Fibroblast of lung (primary cell): ENCODE results near the gene MAGI2.

Source experiments
- CTCF ChIP-seq, 2 donors: IDR thresholded peaks in 1 of 2; conservative IDR thresholded peaks in 1 of 2; 1 replicate in 1 of 2; 2 replicates in 1 of 2; pipeline ENCODE4 v1.5.1; 2011 to 2012; ENCODE audit warnings: low read length in 2 of 2, control low read depth in 1 of 2, inconsistent platforms in 1 of 2, low read depth in 1 of 2, mild to moderate bottlenecking in 1 of 2
- EZH2 ChIP-seq: IDR thresholded peaks from 2 replicates; pipeline ENCODE4 v1.5.1; 2012; ENCODE audit warnings: low read length, control low read depth, mild to moderate bottlenecking; ENCODE audit errors: missing control alignments

GRCh38 chr7:77989981-77990566 is 1463.4 kb downstream of the MAGI2 start:
- TF ChIP-seq CTCF (conservative IDR thresholded peaks at IDR 0.05 in 1 of 2, IDR thresholded peaks at IDR 0.05 in 1 of 2; ENCODE audit: low read depth in 1 of 2, low read length in 2 of 2) (no peak), EZH2 (no peak)
